Measurements from ENCODE around the gene NPR1. TPM values are rescaled to one million over a fixed set of nuclear protein-coding genes. Genes with fewer than 3 reads are reported as not detected.
A peak's percentile ranks its signal among the peaks of the same experiment; 100 is the strongest.

NPR1 gene
- total and polyA plus RNA-seq, 2 of the 13 experiments (the other 11 are each of a cell fraction or from before 2014, with no cell fraction given), result not detected

- BruUV-seq (replicated peaks), result no TSS peak
- no peaks in the 10 kb centered on the region for H3K9me3 ChIP-seq (ENCODE audit: low read length)
- in situ Hi-C loops (cut with HindIII; ENCODE audit: extremely low pct_ligation_motif_present, low pct_unique_long_range_greater_than_20kb), result loop anchor here (10.0 kb wide), 1 partner anchor 297 kb away; the partner anchor contains the start of gene RAB13
- no peak overlapping the region for H3K27ac ChIP-seq (ENCODE audit: extremely low read length, insufficient read depth, low read length)
- DNase-seq (ENCODE audit: low spot score) (no peak), ATAC-seq (no peak), FAIRE-seq (no peak)
- TF ChIP-seq ELF3 (CRISPR knock-in tag; IDR thresholded peaks at IDR 0.05) (no peak), SRF (IDR thresholded peaks at IDR 0.05; ENCODE audit: low read depth, low read length) (no peak), HNF4A (CRISPR knock-in tag; IDR thresholded peaks at IDR 0.05) (peak; percentile 28; the same call in 1 of the 2 replicates), ZNF121 (CRISPR knock-in tag; IDR thresholded peaks at IDR 0.05) (no peak)
- intact Hi-C loops (cut with micrococcal nuclease; ENCODE audit: unreplicated experiment), result no loop called here
- WGBS (ENCODE audit: low lambda C conversion rate), result 30% methylated on average over 15 of the region's 16 CpGs
- H3K79me2 ChIP-seq (ENCODE audit: insufficient read depth, low read length), result no peaks in the 10 kb centered on the region
- peaks cover 16% of the 10 kb centered on the region; the same call in 1 of the 2 replicates for H3K4me1 ChIP-seq (ENCODE audit: insufficient read depth, low read length)
- H2AFZ ChIP-seq (ENCODE audit: low read length), result no peak overlapping the region
- no peaks in the 10 kb centered on the region for H4K20me1 ChIP-seq (ENCODE audit: insufficient read depth, low read length)
- H3K4me3 ChIP-seq (replicated peaks in 1 of 3; ENCODE audit: insufficient read depth in 1 of 3, low read depth in 2 of 3, low read length in 3 of 3), result no peak overlapping the region
- H3K27me3 ChIP-seq (ENCODE audit: control insufficient read depth in 1 of 2, insufficient read depth in 2 of 2, low read length in 2 of 2), result peaks cover 10 to 65% of the 10 kb centered on the region in 2 experiments; a peak in 4 of 5 replicates
- no peak overlapping the region for H3K9ac ChIP-seq (ENCODE audit: insufficient read depth, low read depth, low read length)
- no peaks in the 10 kb centered on the region for H3K36me3 ChIP-seq (replicated peaks in 1 of 2; ENCODE audit: control insufficient read depth in 1 of 2, insufficient read depth in 2 of 2, low read length in 2 of 2)
- CTCF ChIA-PET (ENCODE audit: low intra/inter-chr PET ratio, low total read pairs), result no interaction called here
- H3K4me2 ChIP-seq (ENCODE audit: low read depth, low read length), result no peak overlapping the region
- POLR2A ChIA-PET, result no interaction called here
Measured at GRCh38 chr1:153687346-153688125, 9.0 kb downstream of the NPR1 start.

- peaks cover 8 to 58% of the 10 kb centered on the region in 2 experiments; a peak in 4 of 5 replicates for H3K27me3 ChIP-seq (ENCODE audit: control insufficient read depth in 1 of 2, insufficient read depth in 2 of 2, low read length in 2 of 2)
- H3K36me3 ChIP-seq (replicated peaks in 1 of 2; ENCODE audit: control insufficient read depth in 1 of 2, insufficient read depth in 2 of 2, low read length in 2 of 2), result no peaks in the 10 kb centered on the region
- no peak overlapping the region for H3K27ac ChIP-seq (ENCODE audit: extremely low read length, insufficient read depth, low read length)
- TF ChIP-seq ZEB1 (IDR thresholded peaks at IDR 0.05; ENCODE audit: insufficient replicate concordance, low read depth), result no peak
- no peaks in the 10 kb centered on the region for H3K79me2 ChIP-seq (ENCODE audit: insufficient read depth, low read length)
- H2AFZ ChIP-seq (ENCODE audit: low read length), result no peak overlapping the region
- H3K9ac ChIP-seq (ENCODE audit: insufficient read depth, low read depth, low read length), result no peak overlapping the region
- H3K4me1 ChIP-seq (ENCODE audit: insufficient read depth, low read length), result peaks cover 16% of the 10 kb centered on the region; the same call in 1 of the 2 replicates
- no TSS peak for BruUV-seq (replicated peaks)
- DNase-seq (ENCODE audit: low spot score) (no peak), ATAC-seq (no peak), FAIRE-seq (no peak)
- no peaks in the 10 kb centered on the region for H3K9me3 ChIP-seq (ENCODE audit: low read length)
- in situ Hi-C loops (cut with HindIII; ENCODE audit: extremely low pct_ligation_motif_present, low pct_unique_long_range_greater_than_20kb) (loop anchor here (10.0 kb wide), 1 partner anchor 297 kb away; the partner anchor contains the start of gene RAB13), intact Hi-C loops (cut with micrococcal nuclease; ENCODE audit: unreplicated experiment) (no loop called here)
- POLR2A ChIA-PET, result interaction anchor here (0.5 kb wide), 1 partner anchor 920 kb away, joined by 5 read pairs; no protein-coding TSS in a partner anchor
- WGBS (ENCODE audit: low lambda C conversion rate), result 50% methylated on average over 7 of the region's 7 CpGs
- H3K4me2 ChIP-seq (ENCODE audit: low read depth, low read length), result no peak overlapping the region
- no peaks in the 10 kb centered on the region for H4K20me1 ChIP-seq (ENCODE audit: insufficient read depth, low read length)
- CTCF ChIA-PET (ENCODE audit: low intra/inter-chr PET ratio, low total read pairs), result no interaction called here
- no peak overlapping the region for H3K4me3 ChIP-seq (replicated peaks in 1 of 3; ENCODE audit: insufficient read depth in 1 of 3, low read depth in 2 of 3, low read length in 3 of 3)
Measured at GRCh38 chr1:153688276-153688675, 9.8 kb downstream of the NPR1 start.

Data from HepG2 (cell line).